IPS-18a (cell line): Measurements from ENCODE around the gene TEAD2.

Experiments used
- H3K27ac ChIP-seq: one replicate; pipeline ENCODE4 v1.5.1; 2013; ENCODE audit warnings: low read length
- H3K27me3 ChIP-seq: one replicate; pipeline ENCODE4 v1.6.1; 2013; ENCODE audit warnings: mild to moderate bottlenecking, low read length; ENCODE audit not compliant: control insufficient read depth, insufficient read depth
- H3K36me3 ChIP-seq: one replicate; pipeline ENCODE4 v1.6.1; 2013; ENCODE audit warnings: low read depth, low read length; ENCODE audit not compliant: control insufficient read depth
- H3K4me1 ChIP-seq: one replicate; pipeline ENCODE4 v1.6.1; 2013; ENCODE audit warnings: low read depth, low read length; ENCODE audit not compliant: control insufficient read depth
- H3K4me3 ChIP-seq: one replicate; pipeline ENCODE4 v1.5.1; 2013; ENCODE audit warnings: low read length
- H3K9ac ChIP-seq: one replicate; pipeline ENCODE4 v1.6.1; 2013; ENCODE audit warnings: mild to moderate bottlenecking, low read length, moderate library complexity
- H3K9me3 ChIP-seq: one replicate; pipeline ENCODE4 v1.6.1; 2013; ENCODE audit warnings: low read depth, low read length; ENCODE audit not compliant: control insufficient read depth

TEAD2 gene

DNA sequence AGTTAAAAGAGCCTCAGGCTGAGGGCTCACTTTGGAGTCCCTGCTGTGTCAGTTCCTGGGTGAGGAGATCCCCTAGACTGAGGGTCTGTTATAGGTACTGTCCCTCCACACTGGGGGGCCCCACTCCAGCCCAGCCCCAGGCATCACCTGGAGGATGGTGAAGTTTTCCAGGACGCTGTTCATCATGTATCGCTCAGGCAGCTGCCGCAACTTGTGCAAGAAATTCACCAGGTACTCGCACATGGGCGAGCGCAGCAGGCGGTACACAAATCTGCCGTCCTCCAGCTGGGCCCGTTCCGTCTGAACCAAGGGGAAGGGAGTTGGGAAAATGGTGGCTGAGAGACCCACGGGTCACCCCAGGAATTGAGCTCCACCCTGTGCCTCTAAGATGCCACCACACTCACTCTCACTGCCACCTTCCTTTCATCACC lies 19.9 kb downstream of the TEAD2 start:
- no peaks in the 10 kb centered on the region for H3K9me3 ChIP-seq
- H3K27me3 ChIP-seq: peaks cover 11% of the 10 kb centered on the region
- H3K4me1 ChIP-seq: peaks cover 7% of the 10 kb centered on the region
- peaks cover 61% of the 10 kb centered on the region for H3K36me3 ChIP-seq
- H3K27ac ChIP-seq: no peak overlapping the region
- H3K9ac ChIP-seq: no peak overlapping the region
- H3K4me3 ChIP-seq: no peak overlapping the region

DNA sequence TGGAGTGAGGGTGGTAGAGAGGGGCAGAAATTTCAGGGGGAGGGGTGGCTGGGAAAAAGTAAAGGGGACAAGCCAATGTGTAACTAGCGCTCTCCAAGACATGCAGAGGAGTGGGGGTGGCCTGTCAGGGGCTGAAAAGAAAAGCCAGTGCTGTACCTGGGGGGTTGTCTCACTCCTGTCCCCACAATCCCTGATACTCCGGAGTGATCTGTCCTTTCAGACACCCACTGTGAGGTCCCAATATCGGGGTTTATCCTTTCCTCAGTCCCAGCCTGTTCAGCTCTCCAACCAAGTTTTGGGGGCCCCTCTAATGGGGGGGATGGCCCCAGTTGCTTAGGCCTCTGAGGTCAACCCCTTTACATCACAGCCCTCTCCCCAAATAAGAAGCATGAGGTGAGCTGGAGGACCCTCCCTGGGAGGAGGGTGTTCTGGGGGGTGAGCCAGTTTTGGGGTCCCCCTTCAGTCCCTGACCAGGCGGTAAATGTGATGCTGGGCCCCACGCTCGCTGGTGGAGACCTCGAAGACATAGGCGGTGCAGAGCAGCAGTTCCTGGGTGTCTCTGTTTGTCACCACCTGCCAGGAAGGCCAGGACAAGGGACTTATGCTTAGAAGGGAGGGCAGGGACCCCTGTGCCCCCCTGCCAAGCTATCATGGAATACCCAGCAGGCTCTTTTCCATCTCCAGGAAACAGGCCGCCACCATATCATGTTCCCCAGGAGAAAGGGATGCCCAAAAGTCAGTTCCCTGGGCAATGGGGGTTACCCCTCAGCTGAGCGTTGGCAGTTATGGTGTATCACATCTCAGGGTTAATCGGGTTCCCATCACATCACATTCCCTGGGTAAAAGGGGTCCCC lies 21.1 kb downstream of the TEAD2 start:
- Histone ChIP-seq H3K27ac (no peak overlapping the region), H3K4me1 (peaks cover 7% of the 10 kb centered on the region), H3K27me3 (peaks cover 20% of the 10 kb centered on the region), H3K36me3 (peaks cover 49% of the 10 kb centered on the region), H3K4me3 (no peak overlapping the region), H3K9ac (no peak overlapping the region), H3K9me3 (no peaks in the 10 kb centered on the region)

DNA sequence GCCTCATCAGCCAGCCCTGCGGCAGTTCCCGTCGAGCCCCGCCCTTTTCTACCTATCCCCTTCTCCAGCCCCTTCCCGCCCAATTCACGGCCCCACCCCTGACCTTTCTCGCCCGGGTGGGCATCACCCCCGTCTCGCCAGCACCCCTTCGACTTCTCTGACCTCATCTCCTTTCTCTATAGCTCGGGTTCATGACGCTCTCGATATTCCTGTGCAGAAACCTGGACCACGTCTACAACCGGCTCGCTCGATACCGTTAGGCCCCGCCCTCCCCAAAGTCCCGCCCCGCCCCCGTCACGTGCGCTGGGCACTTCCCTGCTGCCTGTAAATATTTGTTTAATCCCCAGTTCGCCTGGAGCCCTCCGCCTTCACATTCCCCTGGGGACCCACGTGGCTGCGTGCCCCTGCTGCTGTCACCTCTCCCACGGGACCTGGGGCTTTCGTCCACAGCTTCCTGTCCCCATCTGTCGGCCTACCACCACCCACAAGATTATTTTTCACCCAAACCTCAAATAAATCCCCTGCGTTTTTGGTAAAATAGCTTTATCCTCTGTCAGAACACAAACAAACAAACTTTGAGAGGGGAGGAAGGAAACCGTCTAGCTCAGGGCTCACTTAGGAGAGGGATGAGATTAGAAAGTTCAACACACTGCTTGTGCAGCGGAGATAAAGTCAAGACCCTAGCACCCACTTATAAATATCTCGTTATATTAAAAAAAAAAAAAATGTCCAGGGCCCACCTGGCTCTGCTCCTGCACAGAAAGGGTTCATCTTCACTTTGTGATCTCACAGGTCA lies 21.9 kb downstream of the TEAD2 start:
- H3K9me3 ChIP-seq: no peaks in the 10 kb centered on the region
- H3K36me3 ChIP-seq: peaks cover 43% of the 10 kb centered on the region
- H3K27me3 ChIP-seq: peaks cover 20% of the 10 kb centered on the region
- no peak overlapping the region for H3K27ac ChIP-seq
- peak overlapping the region; percentile 3 for H3K4me3 ChIP-seq
- no peak overlapping the region for H3K9ac ChIP-seq
- peaks cover 7% of the 10 kb centered on the region for H3K4me1 ChIP-seq

DNA sequence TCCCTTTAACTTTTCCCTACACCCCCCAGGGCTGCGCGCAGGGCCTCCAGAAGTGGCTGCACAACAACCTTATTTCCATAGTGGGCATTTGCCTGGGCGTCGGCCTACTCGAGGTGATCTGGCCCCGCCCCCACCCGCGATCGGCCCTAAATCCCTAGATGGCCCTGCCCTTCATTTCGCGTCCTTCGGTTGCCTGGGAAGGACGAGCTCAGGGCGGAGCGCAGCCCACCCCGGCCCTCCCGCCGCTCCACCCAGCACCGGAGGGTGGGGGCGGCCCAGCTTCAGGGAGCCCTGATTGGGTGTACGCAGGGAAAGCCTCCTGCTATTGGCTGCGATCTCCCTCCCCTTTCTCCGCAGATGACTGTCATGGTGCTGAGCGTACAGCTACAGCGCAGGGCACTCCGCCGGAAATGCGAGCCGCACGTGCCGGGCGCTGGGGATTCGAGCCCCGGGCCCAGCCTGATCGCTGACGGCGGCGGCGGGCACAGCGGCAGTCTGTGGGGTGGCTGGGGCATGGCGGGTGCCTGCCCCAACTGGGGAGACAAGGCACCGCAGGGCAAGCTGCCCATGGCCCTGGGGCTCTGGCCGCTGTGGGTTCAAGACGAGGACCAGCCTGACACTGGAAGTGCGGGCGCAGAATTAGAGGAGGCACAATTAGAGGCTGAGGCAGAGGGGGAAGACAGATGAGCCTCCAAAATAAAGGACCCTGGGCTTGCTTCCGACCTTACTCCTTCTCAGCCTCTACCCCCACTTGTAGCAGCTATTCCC lies 22.7 kb downstream of the TEAD2 start:
- Histone ChIP-seq H3K36me3 (peaks cover 35% of the 10 kb centered on the region), H3K4me3 (peak overlapping the region; percentile 41), H3K4me1 (peaks cover 7% of the 10 kb centered on the region), H3K27ac (peak overlapping the region; percentile 44), H3K9me3 (no peaks in the 10 kb centered on the region), H3K27me3 (peaks cover 20% of the 10 kb centered on the region), H3K9ac (peak overlapping the region; percentile 35)

DNA sequence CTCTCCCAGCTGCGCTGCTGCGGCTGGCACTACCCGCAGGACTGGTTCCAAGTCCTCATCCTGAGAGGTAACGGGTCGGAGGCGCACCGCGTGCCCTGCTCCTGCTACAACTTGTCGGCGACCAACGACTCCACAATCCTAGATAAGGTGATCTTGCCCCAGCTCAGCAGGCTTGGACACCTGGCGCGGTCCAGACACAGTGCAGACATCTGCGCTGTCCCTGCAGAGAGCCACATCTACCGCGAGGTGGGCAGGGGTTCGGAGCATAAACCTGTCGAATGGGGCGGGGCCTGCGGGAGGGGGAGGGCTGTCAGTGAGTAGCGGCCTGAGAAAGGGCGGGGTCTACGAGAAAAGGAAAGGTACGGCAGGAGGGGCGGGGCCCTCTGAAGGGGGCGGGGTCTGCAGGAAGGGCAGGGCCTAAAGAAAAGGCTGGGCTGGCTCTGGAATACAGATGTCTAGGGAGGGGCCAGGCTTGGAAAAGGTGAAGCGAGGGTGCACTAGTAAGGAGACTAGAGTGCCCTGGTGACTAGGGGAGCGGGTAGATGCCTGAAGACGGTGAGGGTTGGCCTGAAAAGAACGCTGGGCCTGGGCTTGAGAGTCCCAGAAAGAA lies 23.4 kb downstream of the TEAD2 start:
- H3K9me3 ChIP-seq: no peaks in the 10 kb centered on the region
- H3K9ac ChIP-seq: peak overlapping the region; percentile 35
- peaks cover 7% of the 10 kb centered on the region for H3K4me1 ChIP-seq
- peak overlapping the region; percentile 44 for H3K27ac ChIP-seq
- peaks cover 28% of the 10 kb centered on the region for H3K36me3 ChIP-seq
- H3K4me3 ChIP-seq: peak overlapping the region; percentile 54
- peaks cover 20% of the 10 kb centered on the region for H3K27me3 ChIP-seq

DNA sequence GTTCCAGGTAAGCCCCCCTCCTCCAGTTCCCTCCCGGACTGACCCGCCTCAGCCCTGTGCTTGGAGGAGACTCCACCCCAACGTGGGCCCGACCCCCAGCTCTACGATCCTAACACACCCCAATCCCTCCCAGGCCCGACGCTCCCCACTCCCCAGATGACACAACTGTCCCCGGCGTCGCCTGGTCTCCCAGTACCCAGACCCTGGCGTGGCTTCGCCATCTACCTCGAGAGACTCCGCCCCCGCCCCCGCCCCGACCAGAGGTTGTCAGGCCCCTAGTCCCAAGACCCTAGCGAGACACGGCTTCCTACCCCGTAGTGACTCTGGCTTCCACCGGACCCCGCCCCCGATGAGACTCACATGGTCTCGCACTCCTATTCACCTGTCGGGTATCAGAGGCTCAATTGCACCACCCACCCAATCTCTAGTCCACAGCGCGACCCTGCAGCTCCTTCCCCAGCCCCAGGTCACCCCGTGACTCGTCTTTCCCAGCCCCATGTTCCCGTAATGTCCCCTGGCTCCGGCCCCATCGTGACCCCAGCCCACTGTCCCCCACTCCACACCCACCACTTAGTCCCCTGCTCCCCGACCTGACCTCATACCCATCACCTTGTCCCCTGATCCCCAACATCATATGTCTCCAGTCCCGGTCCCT lies 24.1 kb downstream of the TEAD2 start:
- Histone ChIP-seq H3K4me3 (peak overlapping the region; percentile 54), H3K4me1 (peaks cover 7% of the 10 kb centered on the region), H3K36me3 (peaks cover 22% of the 10 kb centered on the region), H3K27ac (no peak overlapping the region), H3K9me3 (no peaks in the 10 kb centered on the region), H3K27me3 (peaks cover 20% of the 10 kb centered on the region), H3K9ac (no peak overlapping the region)

DNA sequence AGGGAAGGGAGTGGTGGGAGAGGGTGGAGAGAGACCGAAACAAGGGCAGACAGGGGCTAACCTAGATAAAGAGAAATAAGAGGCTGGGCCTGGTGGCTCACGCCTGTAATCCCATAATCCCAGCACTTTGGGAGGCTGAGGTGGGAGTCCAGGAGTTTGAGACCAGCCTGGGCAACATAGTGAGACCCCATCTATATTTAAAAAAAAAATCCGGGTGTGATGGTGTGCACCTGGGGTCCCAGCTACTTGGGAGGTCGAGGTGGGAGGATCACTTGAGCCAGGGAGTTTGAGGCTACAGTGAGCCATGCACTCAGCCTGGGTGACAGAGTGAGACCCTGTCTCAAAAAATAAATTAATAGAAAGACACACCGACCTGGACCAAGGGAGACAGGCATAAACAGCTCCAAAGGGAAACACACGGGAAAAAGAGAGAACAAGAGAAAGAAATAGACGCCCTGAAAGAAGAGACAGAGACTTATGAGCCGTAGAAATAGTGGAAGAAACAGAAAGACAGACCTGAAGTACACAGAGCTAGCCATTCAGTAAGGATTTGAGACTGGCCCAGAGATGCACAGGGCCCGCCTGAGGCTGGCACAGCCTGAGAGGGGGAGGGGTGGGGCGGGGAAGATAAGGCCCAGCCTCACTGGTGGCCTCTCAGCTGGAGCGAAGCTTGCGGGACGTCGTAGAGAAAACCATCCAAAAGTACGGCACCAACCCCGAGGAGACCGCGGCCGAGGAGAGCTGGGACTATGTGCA lies 24.8 kb downstream of the TEAD2 start:
- Histone ChIP-seq H3K9ac (no peak overlapping the region), H3K9me3 (no peaks in the 10 kb centered on the region), H3K4me3 (peak overlapping the region; percentile 54), H3K4me1 (peaks cover 7% of the 10 kb centered on the region), H3K27me3 (peaks cover 20% of the 10 kb centered on the region), H3K27ac (no peak overlapping the region), H3K36me3 (peaks cover 15% of the 10 kb centered on the region)

DNA sequence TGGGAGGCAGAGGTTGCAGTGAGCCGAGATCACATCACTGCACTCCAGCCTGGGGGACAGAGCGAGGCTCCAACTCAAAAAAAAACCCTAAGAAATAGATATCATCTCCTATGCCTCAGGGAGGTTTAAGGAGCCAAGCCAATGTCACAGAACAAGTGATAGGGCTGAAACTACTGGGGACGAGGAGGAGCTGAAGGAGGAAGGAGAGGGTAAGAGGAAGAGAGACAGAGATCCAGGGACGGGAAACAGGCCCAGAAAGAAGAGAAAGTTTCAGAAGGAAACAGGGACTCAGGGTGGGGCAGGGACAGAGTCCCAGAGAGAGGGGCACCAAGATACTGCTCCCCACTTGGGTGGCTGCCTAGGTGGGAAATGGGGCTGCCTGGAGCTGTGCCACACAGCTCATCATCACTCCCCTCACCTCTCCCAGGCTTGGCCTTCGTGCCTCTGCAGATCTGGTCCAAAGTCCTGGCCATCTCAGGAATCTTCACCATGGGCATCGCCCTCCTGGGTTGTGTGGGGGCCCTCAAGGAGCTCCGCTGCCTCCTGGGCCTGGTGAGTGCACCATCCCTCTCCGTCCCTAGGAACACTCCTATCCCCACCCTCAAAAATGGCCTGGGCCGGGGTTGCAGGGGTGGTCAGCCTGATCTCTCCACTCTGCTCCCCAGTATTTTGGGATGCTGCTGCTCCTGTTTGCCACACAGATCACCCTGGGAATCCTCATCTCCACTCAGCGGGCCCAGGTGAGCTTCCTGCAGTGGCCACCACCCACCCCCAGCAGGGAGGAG lies 25.5 kb downstream of the TEAD2 start:
- Histone ChIP-seq H3K4me3 (no peak overlapping the region), H3K9me3 (no peaks in the 10 kb centered on the region), H3K4me1 (peaks cover 7% of the 10 kb centered on the region), H3K27me3 (peaks cover 20% of the 10 kb centered on the region), H3K9ac (no peak overlapping the region), H3K36me3 (peaks cover 9% of the 10 kb centered on the region), H3K27ac (no peak overlapping the region)

DNA sequence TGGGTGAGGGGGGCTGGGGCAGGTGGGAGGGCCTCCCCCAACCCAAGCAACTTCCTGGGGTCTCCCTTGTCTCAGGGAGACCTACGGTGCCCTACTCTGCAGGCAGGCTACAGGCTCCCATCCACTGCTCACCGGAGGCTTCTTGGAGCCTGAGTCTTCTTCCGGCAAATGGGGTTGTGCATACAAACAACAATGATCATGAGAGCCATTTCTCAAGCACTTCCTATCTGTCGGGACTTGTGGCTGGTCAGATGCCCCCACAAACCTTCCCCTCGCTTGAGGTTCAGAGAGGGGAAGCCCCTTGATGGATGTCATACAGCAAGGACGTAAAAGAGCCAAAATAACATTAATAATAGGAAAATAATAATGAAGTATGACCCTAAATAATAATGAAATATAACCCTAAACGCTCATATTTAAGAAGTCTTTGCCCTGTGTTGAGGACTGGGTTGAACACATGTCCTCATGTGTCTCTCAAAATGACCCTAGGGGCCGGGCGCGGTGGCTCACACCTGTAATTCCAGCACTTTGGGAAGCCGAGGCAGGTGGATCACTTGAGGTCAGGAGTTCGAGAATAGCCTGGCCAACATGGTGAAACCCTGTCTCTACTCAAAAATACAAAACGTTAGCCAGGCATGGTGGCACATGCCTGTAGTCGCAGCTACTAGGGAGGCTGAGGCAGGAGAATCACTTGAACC lies 26.3 kb downstream of the TEAD2 start:
- Histone ChIP-seq H3K4me3 (no peak overlapping the region), H3K27ac (no peak overlapping the region), H3K9me3 (no peaks in the 10 kb centered on the region), H3K4me1 (peaks cover 7% of the 10 kb centered on the region), H3K36me3 (peaks cover 2% of the 10 kb centered on the region), H3K9ac (no peak overlapping the region), H3K27me3 (peaks cover 20% of the 10 kb centered on the region)
